Mesendoderm (in vitro differentiated cells): ENCODE results near the gene L3MBTL3.

Experiments used
- DNase-seq: peaks from one replicate; pipeline ENCODE4 v3.0.0; 2013
- H2AK5ac ChIP-seq: 2 replicates; pipeline ENCODE4 v1.6.1; 2013; ENCODE audit warnings: low read length, inconsistent platforms
- H2BK120ac ChIP-seq: 2 replicates; pipeline ENCODE4 v1.6.1; 2013; ENCODE audit warnings: low read depth, mild to moderate bottlenecking, low read length, moderate library complexity, mixed read lengths
- H2BK15ac ChIP-seq: replicated peaks from 2 replicates; pipeline ENCODE4 v1.6.1; 2013; ENCODE audit warnings: low read depth, mild to moderate bottlenecking, moderate library complexity
- H2BK5ac ChIP-seq: 2 replicates; pipeline ENCODE4 v1.6.1; 2013; ENCODE audit warnings: low read length, inconsistent platforms
- H3K18ac ChIP-seq: 2 replicates; pipeline ENCODE4 v1.6.1; 2013; ENCODE audit warnings: mild to moderate bottlenecking, low read length, mixed read lengths
- H3K23ac ChIP-seq: one replicate; pipeline ENCODE4 v1.6.1; 2013; ENCODE audit warnings: low read length
- H3K27ac ChIP-seq: 2 replicates; pipeline ENCODE4 v1.5.1; 2013; ENCODE audit warnings: low read depth, mild to moderate bottlenecking, inconsistent platforms, low read length, moderate library complexity
- H3K27me3 ChIP-seq: 2 replicates; pipeline ENCODE4 v1.6.1; 2013; ENCODE audit warnings: low read length, control low read depth, mild to moderate bottlenecking, inconsistent platforms; ENCODE audit not compliant: insufficient read depth, poor library complexity
- H3K36me3 ChIP-seq: 2 replicates; pipeline ENCODE4 v1.6.1; 2013; ENCODE audit warnings: low read length, inconsistent platforms; ENCODE audit not compliant: control insufficient read depth, insufficient read depth
- H3K4ac ChIP-seq: one replicate; pipeline ENCODE4 v1.6.1; 2013; ENCODE audit warnings: low read depth, mild to moderate bottlenecking, low read length, moderate library complexity
- H3K4me1 ChIP-seq: 2 replicates; pipeline ENCODE4 v1.6.1; 2013; ENCODE audit warnings: low read depth, low read length, inconsistent platforms; ENCODE audit not compliant: control insufficient read depth
- H3K4me2 ChIP-seq: 2 replicates; pipeline ENCODE4 v1.6.1; 2013; ENCODE audit warnings: low read length
- H3K4me3 ChIP-seq: 2 replicates; pipeline ENCODE4 v1.5.1; 2013; ENCODE audit warnings: mild to moderate bottlenecking, low read length
- H3K56ac ChIP-seq: one replicate; pipeline ENCODE4 v1.6.1; 2013; ENCODE audit warnings: low read length
- H3K79me1 ChIP-seq: 2 replicates; pipeline ENCODE4 v1.6.1; 2013; ENCODE audit warnings: low read length, inconsistent platforms
- H3K79me2 ChIP-seq: 2 replicates; pipeline ENCODE4 v1.6.1; 2013; ENCODE audit warnings: mild to moderate bottlenecking, low read length; ENCODE audit not compliant: control insufficient read depth, insufficient read depth
- H3K9ac ChIP-seq: 2 replicates; pipeline ENCODE4 v1.6.1; 2013; ENCODE audit warnings: low read length, inconsistent platforms
- H4K5ac ChIP-seq: one replicate; pipeline ENCODE4 v1.6.1; 2013; ENCODE audit warnings: low read length
- H4K8ac ChIP-seq: one replicate; pipeline ENCODE4 v1.6.1; 2013; ENCODE audit warnings: low read depth, mild to moderate bottlenecking, control low read depth, low read length, moderate library complexity
- WGBS: extraction: QIAGEN DNeasy Blood & Tissue Kit; methylation state at CpG from one replicate; pipeline ENCODE4 v1.1.7; 2013; ENCODE audit warnings: low lambda C conversion rate, missing lambda C conversion rate; ENCODE audit not compliant: insufficient coverage; ENCODE audit errors: extremely low coverage; 5-methylcytosine and 5-hydroxymethylcytosine counted together

L3MBTL3 gene

DNA sequence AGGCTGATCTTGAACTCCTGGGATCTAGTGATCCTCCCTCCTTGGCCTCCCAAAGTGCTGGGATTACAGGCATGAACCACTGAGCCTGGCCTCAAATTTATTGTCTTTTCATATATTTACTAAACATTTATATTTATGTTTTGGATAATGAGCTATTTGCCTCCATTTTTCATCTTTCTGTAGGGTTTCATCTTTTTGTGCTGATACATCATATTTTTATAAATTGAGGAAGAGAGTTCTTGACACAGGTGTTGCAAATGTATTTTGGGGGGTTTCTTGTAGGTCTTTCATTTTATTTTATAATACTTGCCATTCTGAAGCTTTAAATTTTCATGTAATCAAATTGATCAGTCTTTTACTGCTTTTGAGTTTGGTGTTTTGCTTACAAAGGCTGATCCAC lies 72.4 kb downstream of the L3MBTL3 start:
- Histone ChIP-seq H3K79me1 (no peaks in the 10 kb centered on the region), H3K56ac (no peak overlapping the region), H3K9ac (no peak overlapping the region), H2BK120ac (no peak overlapping the region), H3K4me3 (no peak overlapping the region), H3K27me3 (no peaks in the 10 kb centered on the region), H2BK5ac (no peak overlapping the region), H3K18ac (no peak overlapping the region), H4K8ac (no peak overlapping the region), H3K4me2 (no peak overlapping the region), H3K4me1 (no peaks in the 10 kb centered on the region), H3K27ac (no peak overlapping the region), H2AK5ac (no peak overlapping the region), H3K36me3 (no peaks in the 10 kb centered on the region), H3K79me2 (no peaks in the 10 kb centered on the region), H3K4ac (no peak overlapping the region), H3K23ac (no peak overlapping the region), H2BK15ac (no peak overlapping the region), H4K5ac (no peak overlapping the region)
- no peak for DNase-seq

DNA sequence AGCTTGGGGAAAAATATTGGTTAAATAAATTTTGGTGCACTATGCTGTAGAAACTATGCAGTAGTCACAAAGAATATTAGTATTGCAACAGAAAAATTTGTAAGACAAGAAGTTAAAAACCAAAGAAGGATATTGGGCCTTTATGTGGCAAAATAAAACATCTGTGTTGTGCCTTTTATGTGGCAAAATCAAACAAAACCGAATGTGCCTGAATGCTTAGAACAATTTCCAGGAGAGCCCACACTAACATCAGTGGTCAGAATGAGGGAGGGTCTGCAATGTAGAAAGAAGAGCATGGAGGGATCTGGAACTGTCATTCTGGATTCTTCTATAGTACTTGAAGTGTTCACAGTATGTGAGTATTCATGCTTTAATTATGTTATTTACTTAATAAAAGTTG lies 75.2 kb downstream of the L3MBTL3 start:
- DNase-seq = no peak

DNA sequence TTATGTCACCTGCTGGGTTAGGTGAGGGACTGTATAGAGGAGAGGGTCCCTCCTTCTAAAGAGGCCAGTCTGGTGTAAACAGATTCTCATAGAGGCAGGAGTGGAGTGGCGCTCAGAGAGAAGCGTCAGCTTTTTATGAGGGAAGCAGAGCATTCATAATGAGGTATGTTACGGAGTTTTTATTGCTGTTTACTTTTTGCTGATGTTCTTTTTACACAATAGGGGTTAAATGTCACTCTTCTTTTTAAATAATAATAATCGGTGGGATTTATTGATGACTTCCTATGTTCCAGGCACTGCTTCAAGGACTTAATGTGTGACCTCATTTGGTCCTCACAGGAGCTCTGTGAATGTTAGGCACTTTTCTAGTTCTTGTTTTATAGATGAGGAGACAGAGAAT lies 79.9 kb downstream of the L3MBTL3 start:
- Histone ChIP-seq H2BK5ac (no peak overlapping the region), H3K4me3 (no peak overlapping the region), H3K27ac (no peak overlapping the region), H3K4me2 (no peak overlapping the region), H2BK15ac (no peak overlapping the region), H3K36me3 (no peaks in the 10 kb centered on the region), H4K5ac (no peak overlapping the region), H2AK5ac (no peak overlapping the region), H3K23ac (no peak overlapping the region), H3K4me1 (no peaks in the 10 kb centered on the region), H2BK120ac (no peak overlapping the region), H3K79me1 (no peaks in the 10 kb centered on the region), H3K18ac (no peak overlapping the region), H3K27me3 (no peaks in the 10 kb centered on the region), H3K9ac (no peak overlapping the region), H3K4ac (no peak overlapping the region), H4K8ac (no peak overlapping the region), H3K56ac (no peak overlapping the region), H3K79me2 (no peaks in the 10 kb centered on the region)
- DNase-seq = no peak
- WGBS = no CpG with 5 or more reads among the region's 4 CpGs

More for the DNA sequence above, 75.2 kb downstream of the L3MBTL3 start:
- H3K4ac ChIP-seq = no peak overlapping the region
- no peaks in the 10 kb centered on the region for H3K4me1 ChIP-seq
- no peak overlapping the region for H4K5ac ChIP-seq
- H3K79me1 ChIP-seq = no peaks in the 10 kb centered on the region
- no peak overlapping the region for H2BK15ac ChIP-seq
- no peak overlapping the region for H2AK5ac ChIP-seq
- H2BK120ac ChIP-seq = no peak overlapping the region
- no peak overlapping the region for H3K23ac ChIP-seq
- H3K36me3 ChIP-seq = no peaks in the 10 kb centered on the region
- no peaks in the 10 kb centered on the region for H3K79me2 ChIP-seq
- H3K27ac ChIP-seq = no peak overlapping the region
- H4K8ac ChIP-seq = no peak overlapping the region
- H3K56ac ChIP-seq = no peak overlapping the region
- H2BK5ac ChIP-seq = no peak overlapping the region
- H3K18ac ChIP-seq = no peak overlapping the region
- no CpG with 5 or more reads among the region's 1 CpG for WGBS
- no peak overlapping the region for H3K4me2 ChIP-seq
- no peak overlapping the region for H3K9ac ChIP-seq
- no peak overlapping the region for H3K4me3 ChIP-seq
- no peaks in the 10 kb centered on the region for H3K27me3 ChIP-seq

DNA sequence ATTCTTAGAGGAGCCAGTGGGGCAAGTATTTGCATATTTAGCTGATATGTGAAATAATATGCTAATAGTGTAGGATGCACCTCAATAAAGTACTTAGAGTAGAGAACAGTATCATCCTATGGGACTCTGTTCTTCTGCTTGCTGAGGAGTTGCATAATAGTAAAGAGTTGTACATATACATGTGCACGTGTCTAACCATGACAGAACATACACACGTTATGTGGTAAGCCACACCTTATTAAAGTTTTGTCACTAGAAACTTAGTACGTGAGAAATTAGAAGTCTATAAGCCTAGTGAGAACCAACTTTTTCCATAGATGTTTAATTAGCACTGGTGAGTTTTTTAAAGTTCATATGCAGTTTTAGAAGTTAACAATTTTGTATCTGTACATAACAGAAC lies 80.7 kb downstream of the L3MBTL3 start:
- no peak overlapping the region for H4K8ac ChIP-seq
- H3K27ac ChIP-seq = no peak overlapping the region
- no peak overlapping the region for H3K4me2 ChIP-seq
- no peak overlapping the region for H2BK120ac ChIP-seq
- no peak overlapping the region for H3K4me3 ChIP-seq
- H3K18ac ChIP-seq = no peak overlapping the region
- H3K56ac ChIP-seq = no peak overlapping the region
- no peak overlapping the region for H3K9ac ChIP-seq
- H3K79me1 ChIP-seq = no peaks in the 10 kb centered on the region
- no peak overlapping the region for H2BK5ac ChIP-seq
- H3K79me2 ChIP-seq = no peaks in the 10 kb centered on the region
- no peaks in the 10 kb centered on the region for H3K27me3 ChIP-seq
- no CpG with 5 or more reads among the region's 3 CpGs for WGBS
- H3K36me3 ChIP-seq = no peaks in the 10 kb centered on the region
- H2AK5ac ChIP-seq = no peak overlapping the region
- DNase-seq = no peak
- no peak overlapping the region for H3K4ac ChIP-seq
- no peak overlapping the region for H2BK15ac ChIP-seq
- no peaks in the 10 kb centered on the region for H3K4me1 ChIP-seq
- no peak overlapping the region for H4K5ac ChIP-seq
- no peak overlapping the region for H3K23ac ChIP-seq

DNA sequence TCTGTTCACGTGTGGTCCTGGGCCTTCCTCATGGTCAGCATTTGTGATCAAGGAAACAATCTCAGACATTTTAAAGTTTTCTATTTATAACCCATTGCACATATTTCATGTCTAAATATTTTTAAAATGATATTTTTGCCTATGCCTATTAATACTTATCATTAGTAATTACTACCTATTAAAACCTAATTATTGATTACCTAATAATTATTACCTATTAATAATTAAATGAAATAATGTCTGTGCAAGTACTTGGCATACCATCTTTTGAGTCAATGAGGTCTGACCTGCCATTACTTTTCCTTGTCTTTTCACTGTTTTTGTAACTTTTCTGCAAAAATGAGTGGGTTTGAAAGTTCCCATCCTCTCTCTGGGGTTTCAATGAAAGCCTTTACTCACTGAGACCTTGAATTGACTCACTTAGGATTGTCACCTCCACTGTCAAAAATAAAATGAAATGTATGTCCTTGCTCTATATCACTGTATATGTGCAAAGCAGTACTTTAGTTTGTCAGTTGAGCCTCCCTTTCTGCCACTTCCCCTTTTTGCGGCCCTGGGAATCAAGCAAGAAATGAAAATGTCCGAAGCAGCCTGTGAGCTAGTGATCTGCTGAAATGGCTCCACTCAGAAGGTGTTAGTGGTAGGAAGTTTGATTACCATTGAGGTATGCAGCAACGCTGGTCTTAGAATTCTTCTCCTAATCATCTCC lies 87.8 kb downstream of the L3MBTL3 start:
- no peak overlapping the region for H3K4me3 ChIP-seq
- H4K5ac ChIP-seq = no peak overlapping the region
- WGBS = no CpG with 5 or more reads among the region's 4 CpGs
- H3K56ac ChIP-seq = no peak overlapping the region
- H3K4me2 ChIP-seq = no peak overlapping the region
- no peak overlapping the region for H3K27ac ChIP-seq
- H3K18ac ChIP-seq = no peak overlapping the region
- H3K4me1 ChIP-seq = no peaks in the 10 kb centered on the region
- H3K23ac ChIP-seq = no peak overlapping the region
- no peak overlapping the region for H3K4ac ChIP-seq
- no peak for DNase-seq
- H3K27me3 ChIP-seq = no peaks in the 10 kb centered on the region
- no peak overlapping the region for H3K9ac ChIP-seq
- no peak overlapping the region for H2AK5ac ChIP-seq
- H2BK5ac ChIP-seq = no peak overlapping the region
- peaks cover under 1% of the 10 kb centered on the region for H3K36me3 ChIP-seq
- H3K79me2 ChIP-seq = no peaks in the 10 kb centered on the region
- H2BK120ac ChIP-seq = no peak overlapping the region
- H2BK15ac ChIP-seq = no peak overlapping the region
- no peaks in the 10 kb centered on the region for H3K79me1 ChIP-seq
- H4K8ac ChIP-seq = no peak overlapping the region

DNA sequence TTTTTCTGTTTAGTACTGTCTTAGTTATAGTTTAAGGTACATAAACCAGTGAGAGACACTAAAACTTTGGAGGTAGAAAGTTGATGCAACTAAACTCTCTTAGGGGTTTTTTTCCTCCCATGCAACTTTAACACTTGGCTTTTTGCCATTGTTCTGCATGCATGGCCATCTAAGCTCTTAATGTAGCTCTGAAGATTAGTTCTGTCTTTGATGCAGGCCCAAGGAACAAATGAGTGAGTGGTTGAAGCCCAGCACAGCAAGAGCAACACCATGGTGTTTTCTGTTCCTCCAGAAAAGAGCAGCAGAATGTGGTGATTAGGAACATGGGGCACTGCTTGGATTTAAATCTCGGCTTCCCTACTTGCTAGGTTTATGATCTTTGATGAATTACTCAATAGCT lies 89.3 kb downstream of the L3MBTL3 start:
- Histone ChIP-seq H3K27me3 (no peaks in the 10 kb centered on the region), H4K5ac (no peak overlapping the region), H2AK5ac (no peak overlapping the region), H3K4me3 (no peak overlapping the region), H3K9ac (no peak overlapping the region), H3K18ac (no peak overlapping the region), H2BK120ac (no peak overlapping the region), H3K4ac (no peak overlapping the region), H2BK15ac (no peak overlapping the region), H3K36me3 (peaks cover 2% of the 10 kb centered on the region), H3K4me2 (no peak overlapping the region), H2BK5ac (no peak overlapping the region), H3K56ac (no peak overlapping the region), H3K27ac (no peak overlapping the region), H3K79me2 (no peaks in the 10 kb centered on the region), H4K8ac (no peak overlapping the region), H3K23ac (no peak overlapping the region), H3K4me1 (no peaks in the 10 kb centered on the region), H3K79me1 (no peaks in the 10 kb centered on the region)
- no peak for DNase-seq
- WGBS = no CpG with 5 or more reads among the region's 1 CpG
